IMR-90 (cell line): Measurements from ENCODE around the gene BHLHA15. TPM values are rescaled to one million over a fixed set of nuclear protein-coding genes. Genes with fewer than 3 reads are reported as not detected.

Source experiments
- ATAC-seq: fragments of 200-7000 bp; cut with Tn5 transposase; 2 replicates; pipeline ENCODE4 v1.9.1; 2020; ENCODE audit warnings: low read depth, mild to moderate bottlenecking, moderate library complexity
- BruUV-seq: library from RNA; stranded (reverse); fragments of 400-500 nt; replicated peaks from 2 replicates; lab custom pipeline; 2021; lab: Mats Ljungman, UMichigan
- CTCF ChIA-PET: fragments of 300-600 bp; formaldehyde crosslinking; extraction: SDS; loops from one replicate; lab custom pipeline; 2021; ENCODE audit warnings: antibody characterized with exemption; lab: Yijun Ruan, JAX
- POLR2A ChIA-PET: fragments of 300-600 bp; sonication (Branson Sonifier 250); formaldehyde crosslinking; loops from one replicate; lab custom pipeline; 2022; ENCODE audit warnings: antibody characterized with exemption; ENCODE audit not compliant: unreplicated experiment; lab: Charles Lee
- DNase-seq: peaks from one replicate; pipeline ENCODE4 v3.0.0; 2013
- H2AFZ ChIP-seq: replicated peaks from 2 replicates; pipeline ENCODE3; 2013; ENCODE audit warnings: low read length, mild to moderate bottlenecking; ENCODE audit not compliant: poor library complexity
- H2AK5ac ChIP-seq: 2 replicates; pipeline ENCODE4 v1.6.1; 2013; ENCODE audit warnings: low read depth, low read length, inconsistent platforms
- H2AK9ac ChIP-seq: replicated peaks from 2 replicates; pipeline ENCODE3; 2013; ENCODE audit warnings: mild to moderate bottlenecking, low read depth, low read length, moderate library complexity; ENCODE audit not compliant: poor library complexity
- H2BK120ac ChIP-seq: 2 replicates; pipeline ENCODE4 v1.6.1; 2013; ENCODE audit warnings: low read depth, low read length, inconsistent platforms
- H2BK15ac ChIP-seq: 3 replicates; pipeline ENCODE4 v1.6.1; 2013; ENCODE audit warnings: low read depth, low read length, inconsistent platforms
- H2BK20ac ChIP-seq: 2 replicates; pipeline ENCODE4 v1.6.1; 2013; ENCODE audit warnings: low read depth, mild to moderate bottlenecking, inconsistent platforms, low read length, moderate library complexity
- H2BK5ac ChIP-seq: 2 replicates; pipeline ENCODE4 v1.6.1; 2013; ENCODE audit warnings: mild to moderate bottlenecking, low read depth, low read length, inconsistent platforms; ENCODE audit not compliant: poor library complexity, severe bottlenecking
- H3K14ac ChIP-seq: replicated peaks from 2 replicates; pipeline ENCODE4 v1.6.1; 2013; ENCODE audit warnings: low read depth, low read length, inconsistent platforms
- H3K18ac ChIP-seq: 2 replicates; pipeline ENCODE4 v1.6.1; 2013; ENCODE audit warnings: low read depth, low read length, control low read depth
- H3K23ac ChIP-seq: 2 replicates; pipeline ENCODE4 v1.6.1; 2013; ENCODE audit warnings: low read depth, low read length, inconsistent platforms
- H3K27ac ChIP-seq: 2 replicates; pipeline ENCODE4 v1.5.1; 2013; ENCODE audit warnings: mild to moderate bottlenecking, control low read depth, low read length; ENCODE audit not compliant: insufficient read depth
- H3K27me3 ChIP-seq: 2 replicates; pipeline ENCODE4 v1.6.1; 2013; ENCODE audit warnings: low read length; ENCODE audit not compliant: control insufficient read depth, insufficient read depth
- H3K36me3 ChIP-seq: 2 replicates; pipeline ENCODE4 v1.6.1; 2013; ENCODE audit warnings: low read length, mixed read lengths; ENCODE audit not compliant: control insufficient read depth, insufficient read depth
- H3K4ac ChIP-seq: 2 replicates; pipeline ENCODE4 v1.6.1; 2013; ENCODE audit warnings: low read depth, low read length, inconsistent platforms
- H3K4me1 ChIP-seq: 2 replicates; pipeline ENCODE4 v1.6.1; 2013; ENCODE audit warnings: low read length, mixed read lengths; ENCODE audit not compliant: control insufficient read depth, insufficient read depth
- H3K4me2 ChIP-seq: 2 replicates; pipeline ENCODE4 v1.6.1; 2013; ENCODE audit warnings: low read depth, mild to moderate bottlenecking, control low read depth, low read length, moderate library complexity
- H3K4me3 ChIP-seq: 2 replicates; pipeline ENCODE4 v1.5.1; 2013; ENCODE audit warnings: low read depth, mild to moderate bottlenecking, control low read depth, low read length, moderate library complexity; ENCODE audit not compliant: insufficient read depth
- H3K56ac ChIP-seq: 2 replicates; pipeline ENCODE4 v1.6.1; 2013; ENCODE audit warnings: low read length, inconsistent platforms; ENCODE audit not compliant: insufficient read depth; ENCODE audit errors: extremely low read depth
- H3K79me1 ChIP-seq, 2 experiments: 2 replicates each; pipeline ENCODE4 v1.6.1; 2013; ENCODE audit warnings: low read length in 2 of 2, inconsistent platforms in 1 of 2, low read depth in 1 of 2
- H3K9ac ChIP-seq: 2 replicates; pipeline ENCODE4 v1.6.1; 2013; ENCODE audit warnings: low read depth, low read length, control low read depth
- H3K9me1 ChIP-seq: 2 replicates; pipeline ENCODE4 v1.6.1; 2013; ENCODE audit warnings: low read length, inconsistent platforms; ENCODE audit not compliant: insufficient read depth
- H3K9me3 ChIP-seq: 2 replicates; pipeline ENCODE4 v1.6.1; 2013; ENCODE audit warnings: low read length; ENCODE audit not compliant: control insufficient read depth, insufficient read depth
- H4K20me1 ChIP-seq: 2 replicates; pipeline ENCODE4 v1.6.1; 2013; ENCODE audit warnings: low read length, inconsistent platforms; ENCODE audit not compliant: insufficient read depth
- H4K5ac ChIP-seq: 2 replicates; pipeline ENCODE4 v1.6.1; 2013; ENCODE audit warnings: mild to moderate bottlenecking, low read depth, low read length, control low read depth
- H4K8ac ChIP-seq, 2 experiments: 2 replicates each; pipeline ENCODE4 v1.6.1; 2013; ENCODE audit warnings: low read depth in 2 of 2, low read length in 2 of 2, control low read depth in 1 of 2, inconsistent platforms in 1 of 2
- H4K91ac ChIP-seq: 2 replicates; pipeline ENCODE4 v1.6.1; 2013; ENCODE audit warnings: low read depth, low read length, inconsistent platforms; ENCODE audit not compliant: insufficient read depth
- CHD1 ChIP-seq: IDR thresholded peaks from 2 replicates; pipeline ENCODE4 v1.6.1; 2012; ENCODE audit warnings: low read depth, low read length, improper control_type of control experiment
- CTCF ChIP-seq: conservative IDR thresholded peaks from 2 replicates; pipeline ENCODE4 v1.5.1; 2012; ENCODE audit warnings: mild to moderate bottlenecking, low read depth, low read length, improper control_type of control experiment
- ELK1 ChIP-seq: fragments of 150-350 bp; IDR thresholded peaks from 2 replicates; pipeline ENCODE4 v1.6.1; 2016; ENCODE audit warnings: low read depth, mild to moderate bottlenecking, low read length, moderate library complexity, borderline replicate concordance
- FOS ChIP-seq: fragments of 150-350 bp; IDR thresholded peaks from 2 replicates; pipeline ENCODE4 v1.6.1; 2016; ENCODE audit warnings: low read depth, low read length
- MAFK ChIP-seq: IDR thresholded peaks from 2 replicates; pipeline ENCODE4 v1.6.1; 2012; ENCODE audit warnings: low read depth, low read length, improper control_type of control experiment
- MAZ ChIP-seq: IDR thresholded peaks from 2 replicates; pipeline ENCODE4 v1.6.1; 2012; ENCODE audit warnings: low read depth, mild to moderate bottlenecking, low read length, improper control_type of control experiment, moderate library complexity, borderline replicate concordance
- MXI1 ChIP-seq: IDR thresholded peaks from 2 replicates; pipeline ENCODE4 v1.6.1; 2012; ENCODE audit warnings: low read depth, mild to moderate bottlenecking, low read length, moderate library complexity, borderline replicate concordance
- NFE2L2 ChIP-seq: fragments of 150-350 bp; IDR thresholded peaks from 2 replicates; pipeline ENCODE4 v1.6.1; 2016; ENCODE audit warnings: low read depth, mild to moderate bottlenecking, low read length
- RCOR1 ChIP-seq: IDR thresholded peaks from 2 replicates; pipeline ENCODE4 v1.6.1; 2012; ENCODE audit warnings: mild to moderate bottlenecking, low read length, improper control_type of control experiment; ENCODE audit not compliant: insufficient replicate concordance
- RFX5 ChIP-seq: IDR thresholded peaks from 2 replicates; pipeline ENCODE4 v1.8.0; 2012; ENCODE audit warnings: low read depth, mild to moderate bottlenecking, low read length, moderate library complexity
- SMC3 ChIP-seq: fragments of 150-350 bp; IDR thresholded peaks from 2 replicates; pipeline ENCODE4 v1.6.1; 2016; ENCODE audit warnings: low read depth, mild to moderate bottlenecking, antibody characterized with exemption, low read length, moderate library complexity
- USF2 ChIP-seq: fragments of 150-350 bp; IDR thresholded peaks from 2 replicates; pipeline ENCODE4 v1.6.1; 2017; ENCODE audit warnings: mild to moderate bottlenecking, antibody characterized with exemption, low read length, low read depth
- WGBS, 2 experiments: methylation state at CpG; one replicate each; pipeline versions ENCODE4 v1.1.5 to v1.1.7; 2013; ENCODE audit warnings: missing lambda C conversion rate in 2 of 2; ENCODE audit not compliant: insufficient read length in 1 of 2; ENCODE audit errors: extremely low coverage in 2 of 2; 5-methylcytosine and 5-hydroxymethylcytosine counted together
- dilution Hi-C: fragments of 300-500 bp; cut with HindIII; formaldehyde crosslinking; loops from one replicate; pipeline ENCODE4 v1.14.3; 2018; ENCODE audit warnings: low sequenced_read_pairs; ENCODE audit not compliant: unreplicated experiment
- in situ Hi-C: fragments of 300-500 bp; cut with MboI; formaldehyde crosslinking; loops from 3 replicates; pipeline ENCODE4 v1.14.3; 2019; ENCODE audit warnings: low sequenced_read_pairs, inconsistent platforms, mixed read lengths
- intact Hi-C: fragments of 100-400 bp; cut with micrococcal nuclease; formaldehyde crosslinking; loops from 2 replicates; pipeline ENCODE4 v1.10.0; 2022
- polyA plus RNA-seq, 3 experiments: library from polyadenylated mRNA; depleted of rRNA; stranded (reverse); fragments of >200 nt; gene quantifications; 2 replicates each; pipeline ENCODE4 v1.2.3, GENCODE V29; 2012; ENCODE audit warnings: low replicate concordance in 1 of 3
- total RNA-seq: library from RNA; depleted of rRNA; stranded (reverse); fragments of >200 nt; gene quantifications from 2 replicates; pipeline ENCODE4 v1.2.3, GENCODE V29; 2012

BHLHA15 gene
- total and polyA plus RNA-seq, 2 of the 4 experiments (the other 2 are of a cell fraction), result not detected

- in situ Hi-C loops, result no loop called here
Observed at GRCh38 chr7:98180751-98181150, 30.5 kb upstream of the BHLHA15 start.

More at GRCh38 chr7:98180751-98181150, 30.5 kb upstream of the BHLHA15 start:
- Histone ChIP-seq H2BK120ac (no peak overlapping the region), H2AK9ac (no peak overlapping the region), H3K27ac (no peak overlapping the region), H3K56ac (no peak overlapping the region), H3K9me1 (peaks cover 6% of the 10 kb centered on the region; the same call in 1 of the 2 replicates), H3K27me3 (no peaks in the 10 kb centered on the region), H2BK5ac (no peak overlapping the region), H3K4me2 (no peak overlapping the region), H4K5ac (no peak overlapping the region), H3K36me3 (no peaks in the 10 kb centered on the region), H2AK5ac (no peak overlapping the region), H3K9ac (no peak overlapping the region), H2BK20ac (no peak overlapping the region), H2BK15ac (no peak overlapping the region), H4K20me1 (no peaks in the 10 kb centered on the region), H3K23ac (no peak overlapping the region), H4K91ac (no peak overlapping the region), H3K14ac (no peak overlapping the region), H3K79me1 (no peaks in the 10 kb centered on the region; a peak in 2 of 4 replicates), H3K4ac (no peak overlapping the region), H3K18ac (no peak overlapping the region), H3K4me1 (no peaks in the 10 kb centered on the region; the same call in 1 of the 2 replicates), H3K9me3 (no peaks in the 10 kb centered on the region), H4K8ac (no peak overlapping the region), H2AFZ (no peak overlapping the region), H3K4me3 (no peak overlapping the region)
- ATAC-seq (no peak), DNase-seq (no peak)
- POLR2A ChIA-PET, result no interaction called here
- 100% methylated on average over 1 of the region's 8 CpGs; no CpG with 5 or more reads in 1 of the 2 experiments for WGBS, 2 experiments
- dilution Hi-C loops (no loop called here), intact Hi-C loops (no loop called here)
- CTCF ChIA-PET, result no interaction called here
- TF ChIP-seq CTCF (no peak), CHD1 (no peak), MAFK (no peak), SMC3 (no peak), ELK1 (no peak), NFE2L2 (no peak), FOS (no peak), RCOR1 (no peak), MXI1 (no peak), USF2 (no peak), MAZ (no peak), RFX5 (no peak)
- BruUV-seq, result no TSS peak
